GM12873 (cell line): ENCODE data around the gene AKAP13.

Experiments used
- TF ChIP-seq, protein P1 (sequence below): IDR thresholded peaks from 2 replicates; pipeline ENCODE4 v1.5.1; 2012; ENCODE audit warnings: low read depth, mild to moderate bottlenecking, moderate library complexity, low read length, control low read depth; ENCODE audit not compliant: insufficient read depth; ENCODE audit errors: missing control alignments

Gene AKAP13

DNA sequence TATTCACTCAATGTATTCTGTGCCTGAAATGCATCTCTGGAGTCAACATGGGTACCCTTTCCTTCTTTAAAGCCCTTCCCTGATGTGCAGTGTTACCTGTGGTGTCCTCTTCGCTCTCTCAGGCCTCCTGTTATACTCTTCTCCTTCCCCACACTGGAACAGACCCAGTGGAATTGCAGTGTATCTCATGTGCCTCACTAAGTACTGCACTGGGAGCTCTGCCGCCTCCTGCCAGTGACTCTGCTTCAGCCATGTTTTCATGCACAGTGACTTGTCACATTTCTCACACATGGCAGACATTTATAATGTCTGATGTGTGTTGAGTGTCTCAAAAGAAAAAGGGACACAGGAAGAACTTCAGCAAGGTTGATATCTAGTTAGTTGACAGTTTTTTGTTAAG lies 223.3 kb downstream of the AKAP13 start:
- TF ChIP-seq, protein P1, sequence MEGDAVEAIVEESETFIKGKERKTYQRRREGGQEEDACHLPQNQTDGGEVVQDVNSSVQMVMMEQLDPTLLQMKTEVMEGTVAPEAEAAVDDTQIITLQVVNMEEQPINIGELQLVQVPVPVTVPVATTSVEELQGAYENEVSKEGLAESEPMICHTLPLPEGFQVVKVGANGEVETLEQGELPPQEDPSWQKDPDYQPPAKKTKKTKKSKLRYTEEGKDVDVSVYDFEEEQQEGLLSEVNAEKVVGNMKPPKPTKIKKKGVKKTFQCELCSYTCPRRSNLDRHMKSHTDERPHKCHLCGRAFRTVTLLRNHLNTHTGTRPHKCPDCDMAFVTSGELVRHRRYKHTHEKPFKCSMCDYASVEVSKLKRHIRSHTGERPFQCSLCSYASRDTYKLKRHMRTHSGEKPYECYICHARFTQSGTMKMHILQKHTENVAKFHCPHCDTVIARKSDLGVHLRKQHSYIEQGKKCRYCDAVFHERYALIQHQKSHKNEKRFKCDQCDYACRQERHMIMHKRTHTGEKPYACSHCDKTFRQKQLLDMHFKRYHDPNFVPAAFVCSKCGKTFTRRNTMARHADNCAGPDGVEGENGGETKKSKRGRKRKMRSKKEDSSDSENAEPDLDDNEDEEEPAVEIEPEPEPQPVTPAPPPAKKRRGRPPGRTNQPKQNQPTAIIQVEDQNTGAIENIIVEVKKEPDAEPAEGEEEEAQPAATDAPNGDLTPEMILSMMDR = no peak

DNA sequence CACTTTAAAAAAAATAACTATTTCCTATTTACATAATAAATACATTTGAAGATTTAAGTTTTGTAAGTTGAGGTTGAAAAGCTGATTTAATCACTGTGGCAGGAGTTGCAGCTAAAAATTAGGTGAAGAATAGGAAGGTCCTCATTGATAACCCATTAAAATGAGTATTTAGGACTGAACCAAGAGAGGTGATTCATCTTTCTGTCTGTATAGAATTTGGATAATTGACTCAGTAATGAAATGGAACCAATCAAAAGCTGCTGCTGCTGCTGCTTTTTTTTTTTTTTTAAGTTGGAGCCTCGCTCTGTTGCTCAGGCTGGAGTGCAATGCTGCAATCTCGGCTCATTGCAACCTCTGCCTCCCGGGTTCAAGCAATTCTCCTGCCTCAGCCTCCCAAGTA lies 223.8 kb downstream of the AKAP13 start:
- TF ChIP-seq, protein P1 = no peak

DNA sequence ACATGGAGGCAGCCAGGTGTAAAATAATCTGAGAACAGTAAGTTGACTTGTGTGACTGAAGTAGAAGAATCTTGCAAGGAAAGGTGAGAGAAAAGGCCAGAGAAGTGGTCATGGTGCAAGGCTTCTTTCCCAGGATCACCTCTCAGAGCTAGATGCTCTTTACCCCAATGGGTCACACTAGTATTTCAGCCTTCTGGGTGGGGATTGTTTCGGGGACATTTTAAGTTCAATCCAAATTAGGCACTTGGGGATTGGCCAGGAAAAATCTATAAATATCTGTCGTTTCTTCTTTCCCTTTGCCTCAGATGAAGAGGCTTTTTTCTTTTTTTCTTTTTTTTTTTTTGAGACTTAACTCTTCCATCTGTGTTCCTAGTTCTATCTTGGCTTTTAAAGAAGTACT lies 226.3 kb downstream of the AKAP13 start:
- TF ChIP-seq, protein P1 = no peak

DNA sequence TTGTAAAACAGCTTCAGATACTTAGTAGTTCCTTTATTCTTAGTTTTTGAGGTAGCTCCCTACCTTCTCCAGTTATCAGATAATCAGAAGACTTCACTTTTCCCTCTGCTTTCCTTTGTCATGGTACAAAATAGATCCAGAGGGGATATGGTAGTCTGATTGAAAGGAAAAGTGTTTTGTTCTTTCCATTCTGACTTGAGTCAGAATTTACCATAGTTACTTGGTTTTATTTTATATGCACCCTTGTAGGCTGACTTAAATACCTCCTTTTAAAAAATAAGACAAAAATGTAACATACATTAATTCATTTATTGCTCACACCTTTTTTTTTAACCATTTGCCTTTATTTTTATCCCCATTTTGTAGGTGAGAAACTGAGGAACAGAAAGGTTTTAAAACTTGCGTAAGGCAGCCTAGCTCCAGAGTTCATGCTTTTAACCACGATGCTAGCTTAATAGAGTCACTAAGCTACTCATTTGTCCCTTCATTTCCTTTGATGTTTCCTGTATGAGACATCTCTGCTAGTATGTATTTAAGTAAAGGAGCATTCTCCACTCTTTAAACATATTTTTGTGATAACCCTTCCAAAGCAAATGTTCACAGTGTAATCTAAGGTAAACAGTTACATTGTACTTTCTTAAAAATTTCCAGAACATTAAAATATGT lies 226.9 kb downstream of the AKAP13 start:
- TF ChIP-seq, protein P1 = no peak

DNA sequence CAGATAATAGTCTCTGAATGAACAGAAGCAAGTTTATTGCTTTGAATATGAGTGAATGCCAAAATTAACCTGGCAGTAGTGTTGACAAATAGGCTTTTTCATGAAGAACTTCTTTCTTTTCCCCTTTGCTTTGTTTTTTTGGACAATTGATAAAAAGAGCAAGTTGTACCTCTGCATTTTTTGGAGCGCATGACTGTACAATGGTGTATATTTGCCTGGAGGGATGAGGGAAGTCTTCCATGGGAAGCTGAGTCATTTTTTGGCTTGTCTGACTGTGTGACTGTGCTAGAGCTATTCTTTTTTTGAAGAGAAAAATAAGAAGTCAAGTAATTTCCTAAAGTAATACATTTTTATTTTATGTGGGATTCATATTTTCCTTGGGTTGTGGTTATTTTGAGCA lies 227.4 kb downstream of the AKAP13 start:
- TF ChIP-seq, protein P1 = no peak

DNA sequence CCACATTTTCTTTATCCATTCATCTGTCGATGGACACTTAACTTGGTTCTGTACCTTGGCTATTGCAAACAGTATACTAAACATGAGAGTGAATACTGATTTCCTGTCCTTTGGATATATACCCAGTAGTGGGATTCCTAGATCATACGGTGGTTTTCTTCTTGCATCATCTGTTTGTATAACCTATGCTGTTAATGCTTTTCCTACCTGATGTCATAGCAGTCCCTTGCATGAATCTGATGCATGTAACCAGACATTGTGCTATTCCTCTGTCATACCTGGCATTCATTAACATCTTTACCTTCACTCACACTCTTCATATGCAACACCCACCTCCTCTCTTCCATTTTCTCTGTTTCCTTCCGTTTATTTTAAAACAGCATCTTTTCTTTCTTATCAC lies 229.1 kb downstream of the AKAP13 start:
- TF ChIP-seq, protein P1 = no peak

DNA sequence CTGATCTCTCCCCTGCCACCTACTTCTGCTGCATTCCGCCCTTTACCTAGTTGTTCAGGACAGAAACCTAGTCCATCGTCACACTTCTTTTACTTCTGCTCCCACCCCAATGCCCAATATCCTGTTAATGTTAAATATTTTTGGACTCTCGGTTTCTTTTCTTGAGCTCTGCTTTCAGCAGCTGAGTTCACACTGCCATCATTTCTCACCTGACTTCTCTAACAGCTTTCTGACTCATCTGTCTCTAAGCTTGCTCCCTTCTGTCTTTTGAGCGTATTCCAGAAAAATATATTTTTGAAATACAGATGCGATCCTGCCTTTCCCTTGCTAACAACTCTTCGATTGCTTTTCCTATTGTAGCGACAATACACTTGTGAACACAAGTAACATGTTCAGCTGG lies 231.0 kb downstream of the AKAP13 start:
- TF ChIP-seq, protein P1 = no peak
